GM18526 (cell line): ENCODE data around the gene OR52B2.

Experiments used
- POLR2A ChIP-seq: IDR thresholded peaks from 3 replicates; pipeline ENCODE4 v1.6.1; 2011; ENCODE audit not compliant: insufficient read length; ENCODE audit errors: extremely low read depth

The OR52B2 gene

DNA sequence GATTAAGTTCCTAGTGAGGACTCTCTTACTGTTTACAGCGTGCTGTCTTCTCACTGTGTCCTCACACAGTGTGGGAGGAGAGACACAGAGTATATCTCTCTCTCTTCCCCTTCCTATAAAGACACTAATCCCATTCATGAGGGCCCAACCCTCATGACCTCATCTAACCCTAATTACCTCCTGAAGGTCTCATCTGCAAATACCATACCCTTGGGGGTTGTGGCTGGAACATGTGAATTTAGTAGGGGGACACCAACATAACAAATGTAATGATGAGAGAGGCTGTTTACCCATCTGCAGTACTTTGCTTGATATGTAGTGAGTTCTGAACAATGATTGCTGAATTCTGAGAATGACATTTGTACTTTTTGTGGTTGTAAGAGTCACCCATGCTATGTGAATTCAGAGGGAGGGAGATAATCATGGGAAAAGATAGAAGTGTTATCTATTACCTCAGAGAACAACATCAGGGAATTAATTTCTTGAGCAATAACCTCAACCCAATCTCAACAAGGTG is 24.0 kb upstream of the OR52B2 start:
- no peak for TF ChIP-seq POLR2A

DNA sequence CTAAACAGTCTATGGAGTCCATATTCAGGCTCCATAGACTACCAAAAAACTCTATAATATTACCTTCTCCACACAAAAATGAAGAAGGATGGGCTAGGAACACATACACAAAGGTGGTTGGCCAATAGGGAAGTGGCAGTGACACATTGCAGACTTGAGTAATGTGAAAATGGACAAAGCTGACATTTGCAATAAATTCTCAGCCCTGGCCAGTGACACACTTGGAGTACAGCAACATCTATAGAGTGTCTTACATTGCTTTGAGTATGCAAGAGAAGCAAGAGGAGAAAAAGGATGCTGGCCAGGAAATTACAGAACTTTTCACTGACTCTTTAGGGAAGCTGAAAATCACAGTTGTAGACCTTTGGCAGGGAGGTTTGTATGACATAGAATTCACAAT is 21.6 kb upstream of the OR52B2 start:
- TF ChIP-seq POLR2A = no peak

DNA sequence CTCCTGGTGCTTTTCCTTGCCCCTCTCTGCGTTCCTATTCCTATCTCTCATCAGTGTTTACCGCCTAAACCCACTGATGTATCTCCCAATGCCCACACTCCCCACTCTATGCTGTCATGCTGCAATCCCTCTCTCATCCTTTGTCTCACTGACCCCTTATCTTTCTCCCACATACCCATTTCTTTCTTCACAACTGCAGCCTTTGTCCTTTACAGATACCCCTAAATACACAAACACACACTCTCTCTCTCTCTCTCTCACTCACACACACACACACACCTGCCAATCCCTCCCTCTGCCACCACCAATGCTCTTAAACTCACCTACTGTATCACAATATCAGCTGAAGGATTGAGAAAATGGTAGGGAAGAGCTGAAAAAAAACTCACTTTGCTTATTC is 5.3 kb upstream of the OR52B2 start:
- no peak for TF ChIP-seq POLR2A

DNA sequence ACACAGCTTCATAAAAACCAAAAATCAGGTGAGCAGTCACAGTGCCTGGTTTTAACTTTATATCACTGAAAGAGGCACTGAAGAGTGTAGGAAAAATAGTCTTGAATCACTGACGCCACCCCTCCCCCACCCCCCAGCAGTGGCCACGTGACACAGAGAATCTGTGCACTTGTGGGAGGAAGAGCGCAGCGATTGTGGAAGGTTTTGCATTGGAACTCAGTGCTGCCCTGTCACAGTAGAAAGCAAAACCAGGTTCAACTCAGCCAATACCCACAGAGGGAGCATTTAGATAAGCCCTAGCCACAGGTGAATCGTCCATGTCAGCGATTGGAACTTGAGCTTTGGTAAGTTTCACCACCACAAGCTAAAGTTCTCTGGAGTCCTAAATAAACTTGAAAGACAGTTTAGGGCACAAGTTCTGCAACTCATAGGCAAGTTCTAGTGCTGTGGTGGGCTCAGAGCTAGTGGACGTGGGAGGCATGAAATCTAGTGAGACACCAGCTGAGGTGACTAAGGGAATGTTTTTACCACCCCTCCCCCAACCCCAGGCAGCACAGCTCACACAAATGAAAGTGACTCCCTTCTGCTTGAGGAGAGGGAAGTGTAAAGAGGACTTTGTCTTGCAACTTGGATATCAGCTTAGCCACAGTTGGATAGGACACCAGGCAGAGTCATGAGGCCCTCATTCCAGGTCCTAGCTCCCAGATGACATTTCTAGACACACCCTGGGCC is 13.3 kb downstream of the OR52B2 start:
- TF ChIP-seq POLR2A = no peak

DNA sequence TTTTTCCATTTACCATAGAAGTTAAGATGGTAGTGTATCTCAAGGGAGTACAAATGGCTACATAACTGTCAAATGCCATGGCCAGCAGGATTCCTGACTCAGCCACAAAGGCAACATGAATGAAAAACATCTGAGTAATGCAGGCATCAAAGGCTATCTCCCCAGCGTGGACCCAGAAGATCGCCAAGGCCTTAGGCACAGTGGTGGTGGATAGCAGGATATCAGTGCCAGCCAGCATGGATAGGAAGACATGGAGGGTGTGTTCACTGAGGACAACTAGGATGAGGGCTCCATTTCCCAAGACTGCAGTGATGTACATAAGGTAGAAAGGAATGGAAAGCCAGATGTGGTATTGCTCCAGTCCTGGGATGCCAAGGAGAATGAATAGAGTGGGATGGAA is 18.0 kb downstream of the OR52B2 start:
- TF ChIP-seq POLR2A = no peak

DNA sequence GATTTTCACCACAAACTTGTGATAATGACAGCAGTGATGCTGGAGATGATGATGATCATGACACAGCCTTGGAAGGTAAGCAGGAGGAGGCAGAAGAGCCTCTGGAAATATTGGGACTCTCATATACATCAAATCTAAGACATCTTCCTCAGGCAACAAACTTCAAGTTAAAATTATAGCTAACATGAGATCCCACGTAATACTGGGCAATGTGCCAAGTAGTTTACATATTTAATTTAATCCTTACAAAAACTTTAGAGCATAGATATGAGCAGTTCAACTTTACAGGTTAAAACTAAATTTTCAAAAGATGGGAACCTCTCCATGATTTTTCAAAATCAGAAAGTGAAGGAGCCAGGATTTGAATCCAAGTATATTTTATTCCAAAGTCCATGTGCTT is 19.0 kb downstream of the OR52B2 start:
- no peak for TF ChIP-seq POLR2A

DNA sequence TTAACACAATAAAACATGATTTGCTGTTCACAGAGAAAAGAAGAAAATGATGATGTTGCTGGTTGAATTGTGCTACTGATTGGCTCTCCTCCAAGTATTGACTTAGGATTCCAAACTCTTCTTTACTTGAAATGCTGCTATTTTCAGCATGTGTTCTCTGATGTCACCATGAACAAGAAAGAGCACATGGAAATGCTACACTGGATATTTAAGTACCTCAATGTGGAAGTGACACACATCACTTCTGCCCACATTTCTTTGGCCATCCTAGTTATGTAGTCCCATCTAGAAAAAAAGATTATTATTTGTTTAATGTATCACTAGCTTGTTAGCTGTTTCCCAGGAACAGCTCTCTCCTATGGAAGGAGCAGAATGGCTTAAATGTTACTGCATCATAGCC is 27.2 kb downstream of the OR52B2 start:
- TF ChIP-seq POLR2A = no peak

DNA sequence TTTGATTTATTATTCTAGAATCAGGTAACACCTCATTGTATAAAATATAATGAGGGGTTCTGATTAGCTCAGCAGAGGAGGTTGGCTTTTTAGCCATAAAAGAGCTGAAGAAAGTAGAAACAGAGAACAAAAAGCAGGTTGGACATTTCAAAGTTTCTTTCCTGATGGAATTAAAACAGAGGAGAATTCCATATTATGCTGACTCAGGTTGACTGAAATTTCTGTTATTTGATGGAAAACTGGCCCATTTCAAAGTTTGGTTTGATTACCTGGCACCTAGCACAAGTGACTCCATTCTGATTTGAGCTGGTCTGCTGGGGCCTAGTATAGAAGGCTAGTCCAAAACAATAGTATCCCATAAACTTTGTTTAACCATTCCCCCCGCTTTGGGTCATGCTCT is 37.7 kb downstream of the OR52B2 start:
- TF ChIP-seq POLR2A = no peak

DNA sequence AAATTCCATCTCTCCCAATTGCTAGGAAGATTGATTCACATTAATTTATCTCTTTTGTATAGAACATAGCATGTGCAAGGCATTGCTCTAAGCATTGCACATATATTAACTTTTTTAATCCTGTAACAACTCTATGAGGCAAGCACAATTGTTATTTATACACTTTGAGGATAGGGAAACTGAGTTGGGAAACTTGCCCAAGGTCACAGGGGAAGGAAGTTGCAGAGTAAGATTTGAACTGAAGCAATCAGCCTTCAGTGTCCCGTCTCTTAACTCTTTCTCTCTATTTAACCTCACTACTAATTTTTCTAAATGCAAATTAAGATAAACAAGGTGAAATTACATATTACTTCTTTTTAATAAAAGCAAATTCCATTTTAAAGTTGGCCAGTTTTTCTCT is 40.5 kb downstream of the OR52B2 start:
- no peak for TF ChIP-seq POLR2A

DNA sequence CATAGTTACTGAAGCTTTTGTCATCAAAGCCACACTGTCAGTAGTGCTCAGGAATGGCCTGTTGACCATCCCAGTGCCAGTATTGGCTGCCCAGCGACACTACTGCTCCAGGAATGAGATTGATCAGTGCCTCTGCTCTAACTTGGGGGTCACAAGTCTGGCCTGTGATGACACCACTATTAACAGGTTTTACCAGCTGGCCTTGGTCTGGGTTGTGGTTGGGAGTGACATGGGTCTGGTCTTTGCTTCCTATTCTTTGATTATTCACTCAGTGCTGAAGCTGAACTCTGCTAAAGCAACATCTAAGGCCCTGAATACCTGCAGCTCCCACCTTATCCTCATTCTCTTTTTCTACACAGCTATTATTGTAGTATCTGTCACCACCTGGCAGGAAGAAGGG is 41.1 kb downstream of the OR52B2 start:
- TF ChIP-seq POLR2A = no peak

DNA sequence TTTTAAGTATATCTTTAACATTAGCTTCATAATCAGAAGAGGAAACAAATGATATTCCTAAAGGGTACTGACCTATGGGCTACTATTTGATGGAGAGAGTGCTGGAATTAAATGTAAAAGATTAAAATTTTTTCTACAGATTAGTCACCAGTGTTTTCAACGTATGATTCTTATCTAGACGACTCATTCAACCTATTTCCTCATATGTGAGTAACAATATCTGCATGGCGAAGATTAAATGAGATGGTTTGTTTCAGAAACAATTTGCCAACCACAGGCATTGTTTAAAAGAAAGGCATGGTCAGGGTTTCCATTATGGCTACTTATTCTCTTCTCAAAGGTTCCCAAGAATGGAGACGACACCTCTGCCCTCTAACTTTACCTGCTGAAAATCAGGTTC is 42.2 kb downstream of the OR52B2 start:
- no peak for TF ChIP-seq POLR2A

DNA sequence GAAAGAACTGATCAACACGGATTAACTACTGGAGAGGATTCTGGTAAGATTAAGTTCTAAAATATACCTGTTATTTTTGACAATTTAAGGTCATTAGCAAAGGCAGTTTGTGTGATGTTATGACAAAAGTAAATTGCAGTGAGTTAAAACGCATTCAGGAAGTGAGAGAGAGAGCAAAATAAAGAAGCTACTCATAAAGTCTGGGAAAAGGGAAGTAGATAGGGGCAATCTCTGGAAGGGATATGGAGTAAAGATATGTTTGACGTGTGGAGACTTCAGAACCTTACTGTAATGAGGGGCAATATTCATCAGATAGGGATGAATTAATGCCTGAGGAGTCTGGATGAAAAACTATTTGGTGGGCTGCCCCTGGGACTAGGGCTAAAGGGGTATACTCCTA is 45.9 kb downstream of the OR52B2 start:
- no peak for TF ChIP-seq POLR2A
